AG09309 (cell line): ENCODE data around the gene PNP.
A peak's percentile ranks its signal among the peaks of the same experiment; 100 is the strongest.
"Not testable (repeated sequence)": the region's sequence is repeated elsewhere in the genome, so short reads cannot be mapped to it uniquely, and the experiment has no call there.

Experiments
- DNase-seq: peaks from one replicate; pipeline ENCODE4 v3.0.0-alpha.2; 2010; ENCODE audit warnings: low read depth
- H3K4me3 ChIP-seq: 2 replicates; pipeline ENCODE4 v1.5.1; 2011; ENCODE audit warnings: mild to moderate bottlenecking, low read depth, low read length, moderate library complexity; ENCODE audit not compliant: control insufficient read depth
- CTCF ChIP-seq: IDR thresholded peaks from 2 replicates; pipeline ENCODE4 v1.5.1; 2011; ENCODE audit warnings: mild to moderate bottlenecking, low read depth, low read length, inconsistent platforms; ENCODE audit not compliant: insufficient read depth, control insufficient read depth; ENCODE audit errors: missing control alignments

Gene PNP

GRCh38 chr14:20438664-20439063 is 30.5 kb upstream of the PNP start:
- no peak for DNase-seq
- H3K4me3 ChIP-seq: no peak overlapping the region
- no peak for TF ChIP-seq CTCF

GRCh38 chr14:20440465-20440864 is 28.7 kb upstream of the PNP start:
- no peak for TF ChIP-seq CTCF
- DNase-seq: no peak
- no peak overlapping the region for H3K4me3 ChIP-seq

- H3K4me3 ChIP-seq: no peak overlapping the region
- no peak for DNase-seq
- no peak for TF ChIP-seq CTCF
Observed at GRCh38 chr14:20440882-20441281, 28.3 kb upstream of the PNP start.

GRCh38 chr14:20441461-20441860 is 27.7 kb upstream of the PNP start:
- TF ChIP-seq CTCF: no peak
- no peak overlapping the region for H3K4me3 ChIP-seq
- no peak for DNase-seq

GRCh38 chr14:20443650-20444049 is 25.6 kb upstream of the PNP start:
- H3K4me3 ChIP-seq, DNase-seq: not testable (repeated sequence)

GRCh38 chr14:20446889-20447288 is 22.3 kb upstream of the PNP start:
- no peak overlapping the region for H3K4me3 ChIP-seq
- TF ChIP-seq CTCF: no peak
- no peak for DNase-seq

- H3K4me3 ChIP-seq, DNase-seq: not testable (repeated sequence)
Observed at GRCh38 chr14:20452831-20453230, 16.4 kb upstream of the PNP start.

- TF ChIP-seq CTCF: no peak
- peak within 1 kb of the TSS; percentile 88 for H3K4me3 ChIP-seq
- DNase-seq: peak; percentile 95
Observed at GRCh38 chr14:20454516-20455354, 14.5 kb upstream of the PNP start, which contains the start of the genes APEX1 and OSGEP. Gene APEX1 (plus strand): TSS chr14:20455226. CDS start chr14:20455646, 420 bp downstream. Gene OSGEP (minus strand): TSS chr14:20454812. CDS start chr14:20454683, 129 bp downstream.
